ENCODE data around the gene C14orf132. TPM values are rescaled to one million over a fixed set of nuclear protein-coding genes. Genes with fewer than 3 reads are reported as not detected.

The C14orf132 gene
- total RNA-seq, 4 donors from 2014 or later = 7.8 to 16.9 (median 15.0) TPM

DNA sequence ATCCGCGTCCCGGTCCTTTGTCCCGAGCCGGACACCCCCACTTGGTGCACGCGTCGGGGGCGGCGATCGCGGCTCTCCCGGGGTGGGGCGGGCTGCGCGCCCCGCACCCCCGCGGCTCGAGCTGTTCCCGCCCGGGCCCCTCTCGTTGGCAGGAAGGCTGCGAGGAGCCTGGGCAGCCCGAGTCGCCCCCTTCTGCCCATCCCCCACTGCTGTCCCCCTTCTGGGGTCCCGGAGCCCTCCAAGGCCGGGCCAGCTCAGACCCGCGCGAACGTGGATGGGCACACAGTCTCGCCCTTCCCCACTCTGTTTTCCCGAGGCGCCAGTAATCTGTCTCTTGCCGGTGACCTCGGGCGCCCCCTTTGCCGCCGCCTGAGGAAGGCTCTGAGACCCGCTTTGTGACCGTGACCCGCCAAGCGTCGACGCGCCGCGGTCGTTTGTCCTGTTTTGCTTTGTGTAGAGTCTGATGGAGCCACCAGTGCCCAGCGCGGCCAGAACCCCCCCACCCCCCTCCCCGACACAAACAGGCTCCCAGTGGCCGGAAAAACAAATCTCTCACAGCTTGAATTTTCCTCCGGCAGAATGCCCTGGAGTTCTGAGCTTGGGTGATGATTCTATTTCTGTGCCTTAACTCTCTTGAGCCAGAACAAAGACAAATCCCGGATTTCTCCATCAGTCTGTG, 610 bp downstream of the C14orf132 start:
- H3K9me3 ChIP-seq = no peaks in the 10 kb centered on the region
- peaks cover 0 to 34% (median 14%) of the 10 kb centered on the region in 4 donors for H3K4me1 ChIP-seq
- 0 to 2% methylated on average over 34 to 42 of the region's 56 CpGs for WGBS, 2 donors
- H3K27me3 ChIP-seq = peaks cover 0 to 4% of the 10 kb centered on the region in 2 donors
- H3K4me3 ChIP-seq = peak overlapping the region; percentile 57 to 83 (median 75)
- DNase-seq (ENCODE audit: low spot score in 2 of 2) = no peak
- TF ChIP-seq POLR2A (IDR thresholded peaks at IDR 0.05) = no peak
- TF ChIP-seq EP300 (IDR thresholded peaks at IDR 0.05) = no peak
- TF ChIP-seq, protein P1, sequence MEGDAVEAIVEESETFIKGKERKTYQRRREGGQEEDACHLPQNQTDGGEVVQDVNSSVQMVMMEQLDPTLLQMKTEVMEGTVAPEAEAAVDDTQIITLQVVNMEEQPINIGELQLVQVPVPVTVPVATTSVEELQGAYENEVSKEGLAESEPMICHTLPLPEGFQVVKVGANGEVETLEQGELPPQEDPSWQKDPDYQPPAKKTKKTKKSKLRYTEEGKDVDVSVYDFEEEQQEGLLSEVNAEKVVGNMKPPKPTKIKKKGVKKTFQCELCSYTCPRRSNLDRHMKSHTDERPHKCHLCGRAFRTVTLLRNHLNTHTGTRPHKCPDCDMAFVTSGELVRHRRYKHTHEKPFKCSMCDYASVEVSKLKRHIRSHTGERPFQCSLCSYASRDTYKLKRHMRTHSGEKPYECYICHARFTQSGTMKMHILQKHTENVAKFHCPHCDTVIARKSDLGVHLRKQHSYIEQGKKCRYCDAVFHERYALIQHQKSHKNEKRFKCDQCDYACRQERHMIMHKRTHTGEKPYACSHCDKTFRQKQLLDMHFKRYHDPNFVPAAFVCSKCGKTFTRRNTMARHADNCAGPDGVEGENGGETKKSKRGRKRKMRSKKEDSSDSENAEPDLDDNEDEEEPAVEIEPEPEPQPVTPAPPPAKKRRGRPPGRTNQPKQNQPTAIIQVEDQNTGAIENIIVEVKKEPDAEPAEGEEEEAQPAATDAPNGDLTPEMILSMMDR (IDR thresholded peaks at IDR 0.05) = no peak
- H3K27ac ChIP-seq = peak overlapping the region; percentile 1 to 89 (median 73)
- H3K36me3 ChIP-seq = no peaks in the 10 kb centered on the region

DNA sequence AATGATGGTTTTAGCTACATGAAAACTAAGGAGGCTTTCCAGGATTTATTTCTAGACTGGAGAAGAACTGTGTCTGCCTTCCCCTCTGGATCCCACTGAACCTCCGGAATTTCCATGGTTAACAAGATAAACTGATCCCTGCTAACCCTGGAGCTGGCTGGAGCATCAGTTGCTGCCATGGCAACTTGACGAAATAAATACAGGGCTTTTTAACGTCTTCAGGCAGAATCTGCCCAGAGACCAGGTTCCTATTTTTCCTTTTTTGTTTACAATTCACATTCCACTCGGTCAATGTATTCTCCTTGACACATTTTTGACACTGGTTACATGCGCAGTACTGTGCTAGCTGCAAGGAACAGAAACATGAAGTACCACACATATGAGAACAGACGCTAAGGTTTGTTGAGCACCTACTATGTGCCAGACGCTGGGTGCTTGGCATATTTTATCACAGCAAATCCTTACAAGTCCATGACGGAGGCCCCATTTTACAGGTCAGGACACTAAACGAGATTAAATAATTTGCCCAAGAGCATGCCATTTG, 1.7 kb downstream of the C14orf132 start:
- H3K27me3 ChIP-seq = peaks cover 0 to 4% of the 10 kb centered on the region in 2 donors
- TF ChIP-seq EP300 (IDR thresholded peaks at IDR 0.05) (no peak), POLR2A (IDR thresholded peaks at IDR 0.05) (no peak)
- TF ChIP-seq, protein P1 (IDR thresholded peaks at IDR 0.05) = no peak
- H3K4me1 ChIP-seq = peaks cover 0 to 34% (median 14%) of the 10 kb centered on the region in 4 donors
- no peaks in the 10 kb centered on the region for H3K36me3 ChIP-seq
- H3K27ac ChIP-seq = peak overlapping the region in 1 of 4 donors; percentile 84
- 69 to 76% methylated on average over 9 of the region's 9 CpGs for WGBS, 2 donors
- DNase-seq (ENCODE audit: low spot score in 2 of 2) = no peak
- no peak overlapping the region for H3K4me3 ChIP-seq
- no peaks in the 10 kb centered on the region for H3K9me3 ChIP-seq

DNA sequence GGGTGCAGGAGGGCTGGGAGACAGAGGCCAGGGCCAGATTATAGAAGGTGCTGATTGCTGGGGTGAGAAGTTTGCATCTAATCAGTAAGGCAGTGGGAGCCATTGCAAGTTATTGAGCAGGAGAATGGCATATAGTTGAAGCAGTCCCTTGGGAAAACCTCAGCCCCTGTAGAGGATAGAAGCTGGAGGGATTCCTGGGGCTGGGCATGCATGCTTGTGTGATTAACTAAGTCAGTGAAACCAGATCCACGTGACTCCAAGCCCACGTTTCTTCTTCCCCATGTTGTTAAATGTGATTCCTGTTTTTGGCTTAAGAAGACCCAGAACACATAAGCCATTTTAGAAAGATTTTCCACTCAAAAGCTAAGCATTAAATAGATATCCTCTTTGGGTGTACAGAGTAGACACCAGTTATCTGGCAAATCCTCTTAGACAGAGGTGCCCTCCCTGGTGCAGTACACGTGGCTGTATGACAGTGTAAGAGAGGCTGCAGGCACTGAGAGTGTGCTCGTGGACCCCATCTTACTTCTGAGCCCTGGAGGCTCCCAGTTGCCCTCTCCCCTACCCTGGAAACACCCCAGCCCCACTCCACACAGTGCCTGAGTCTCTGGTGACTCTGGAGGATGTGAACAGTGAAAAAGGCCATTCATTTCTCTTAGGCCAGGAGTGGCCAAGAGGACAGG, 3.2 kb downstream of the C14orf132 start:
- TF ChIP-seq, protein P1 (IDR thresholded peaks at IDR 0.05) = no peak
- TF ChIP-seq EP300 (IDR thresholded peaks at IDR 0.05) = no peak
- no peak for TF ChIP-seq POLR2A (IDR thresholded peaks at IDR 0.05)
- Histone ChIP-seq H3K36me3 (no peaks in the 10 kb centered on the region), H3K9me3 (no peaks in the 10 kb centered on the region), H3K27me3 (peaks cover 0 to 4% of the 10 kb centered on the region in 2 donors), H3K27ac (no peak overlapping the region), H3K4me3 (no peak overlapping the region), H3K4me1 (peaks cover 0 to 34% (median 14%) of the 10 kb centered on the region in 4 donors)
- 63 to 68% methylated on average over 4 of the region's 4 CpGs for WGBS, 2 donors
- no peak for DNase-seq (ENCODE audit: low spot score in 2 of 2)

DNA sequence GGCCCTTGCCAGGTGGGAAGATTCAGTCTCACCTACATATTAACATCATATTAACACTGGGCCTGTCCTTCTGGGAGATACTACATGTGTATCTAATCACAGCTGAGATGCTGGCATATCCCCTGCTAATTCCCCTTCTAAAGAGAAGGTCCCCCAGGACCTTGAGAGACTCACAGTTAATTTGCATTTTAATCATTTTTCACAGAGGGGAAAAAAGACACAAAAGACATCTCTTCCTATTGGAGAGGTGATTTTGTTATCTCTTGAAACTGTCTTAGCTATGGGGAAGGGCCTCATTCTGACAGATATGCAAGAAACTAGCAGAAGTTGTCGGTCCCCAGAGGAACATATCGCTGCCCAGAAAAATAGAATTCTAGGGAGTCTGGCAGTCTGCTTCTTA, 7.5 kb downstream of the C14orf132 start:
- Histone ChIP-seq H3K4me1 (no peaks in the 10 kb centered on the region), H3K9me3 (peaks cover 0 to 3% (median 0%) of the 10 kb centered on the region in 4 donors), H3K27me3 (no peaks in the 10 kb centered on the region), H3K27ac (no peak overlapping the region), H3K4me3 (no peak overlapping the region), H3K36me3 (no peaks in the 10 kb centered on the region)
- TF ChIP-seq, protein P1 (IDR thresholded peaks at IDR 0.05) = no peak
- TF ChIP-seq POLR2A (IDR thresholded peaks at IDR 0.05) (no peak), EP300 (IDR thresholded peaks at IDR 0.05) (no peak)
- DNase-seq (ENCODE audit: low spot score in 2 of 2) = no peak
- 71 to 77% methylated on average over 2 of the region's 2 CpGs for WGBS, 2 donors

DNA sequence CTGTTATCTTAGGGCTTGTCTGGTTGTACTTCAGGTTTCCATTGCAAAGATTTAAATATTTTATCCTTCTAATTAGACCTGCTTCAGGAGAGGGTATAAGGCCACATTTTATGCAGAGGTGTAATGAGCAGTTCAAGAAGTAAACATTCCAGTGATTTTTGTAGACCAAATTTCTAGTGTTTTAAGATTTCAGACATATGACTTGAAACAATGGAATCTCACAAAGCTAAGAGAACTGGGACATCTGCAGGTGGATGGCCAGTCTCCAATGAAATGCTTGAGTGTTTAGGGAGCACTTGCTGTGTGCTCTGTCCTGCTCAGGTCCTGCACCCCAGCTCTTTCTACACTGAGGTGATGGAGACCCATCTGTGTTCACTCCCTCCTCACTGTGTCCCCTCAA, 7.9 kb downstream of the C14orf132 start:
- DNase-seq (ENCODE audit: low spot score in 2 of 2) = no peak
- Histone ChIP-seq H3K4me1 (no peaks in the 10 kb centered on the region), H3K27ac (no peak overlapping the region), H3K36me3 (no peaks in the 10 kb centered on the region), H3K9me3 (peaks cover 0 to 3% (median 0%) of the 10 kb centered on the region in 4 donors), H3K4me3 (no peak overlapping the region), H3K27me3 (no peaks in the 10 kb centered on the region)
- TF ChIP-seq EP300 (IDR thresholded peaks at IDR 0.05) (no peak), POLR2A (IDR thresholded peaks at IDR 0.05) (no peak)
- TF ChIP-seq, protein P1 (IDR thresholded peaks at IDR 0.05) = no peak
